Spleen (tissue), 11 donors: ENCODE data around the gene STYXL1. TPM values are rescaled to one million over a fixed set of nuclear protein-coding genes. Genes with fewer than 3 reads are reported as not detected.

ENCODE experiments used
- DNase-seq: peaks from one replicate; pipeline ENCODE4 v3.0.0-alpha.2; 2020
- H3K27ac ChIP-seq, 8 donors: fragments of 200-600 bp; sonication (generic) in 7 of 8; 1 replicate in 4 of 8; 2 replicates in 4 of 8; pipeline versions ENCODE4 v1.5.0 to v1.8.0; 2016 to 2021; ENCODE audit warnings: inconsistent platforms in 4 of 8, mild to moderate bottlenecking in 4 of 8, moderate library complexity in 1 of 8
- H3K27me3 ChIP-seq, 7 donors: fragments of 200-600 bp; sonication (generic) in 6 of 7; replicated peaks in 1 of 7; 1 replicate in 4 of 7; 2 replicates in 3 of 7; pipeline versions ENCODE4 v1.5.0 to v1.8.0; 2016 to 2021; ENCODE audit warnings: inconsistent platforms in 3 of 7, mild to moderate bottlenecking in 1 of 7
- H3K36me3 ChIP-seq, 6 donors: fragments of 200-600 bp; sonication (generic) in 5 of 6; 1 replicate in 4 of 6; 2 replicates in 2 of 6; pipeline versions ENCODE4 v1.5.0 to v1.8.0; 2016 to 2021; ENCODE audit warnings: inconsistent platforms in 2 of 6
- H3K4me1 ChIP-seq, 6 donors: fragments of 200-600 bp; sonication (generic) in 5 of 6; 1 replicate in 3 of 6; 2 replicates in 3 of 6; pipeline versions ENCODE4 v1.5.0 to v1.8.0; 2016 to 2021; ENCODE audit warnings: inconsistent platforms in 3 of 6
- H3K4me3 ChIP-seq, 8 donors: fragments of 200-600 bp; sonication (generic) in 7 of 8; 1 replicate in 4 of 8; 2 replicates in 4 of 8; pipeline versions ENCODE4 v1.5.0 to v1.8.0; 2016 to 2021; ENCODE audit warnings: inconsistent platforms in 4 of 8, mild to moderate bottlenecking in 4 of 8, moderate library complexity in 2 of 8
- H3K9me3 ChIP-seq, 8 donors: fragments of 200-600 bp; sonication (generic) in 7 of 8; 1 replicate in 4 of 8; 2 replicates in 4 of 8; pipeline versions ENCODE4 v1.5.0 to v1.8.0; 2016 to 2021; ENCODE audit warnings: inconsistent platforms in 4 of 8
- CTCF ChIP-seq, 11 experiments: fragments of 200-600 bp in 7 of 11; fragments of 450-650 bp in 4 of 11; sonication (generic) in 4 of 11; IDR thresholded peaks in 8 of 11; conservative IDR thresholded peaks in 3 of 11; 1 replicate in 7 of 11; 2 replicates in 4 of 11; pipeline versions ENCODE4 v1.4.0 to v1.8.0; 2016 to 2021; ENCODE audit warnings: antibody characterized with exemption in 11 of 11, inconsistent platforms in 4 of 11, mild to moderate bottlenecking in 1 of 11
- POLR2A ChIP-seq, 3 donors: fragments of 450-650 bp; IDR thresholded peaks; one replicate each; pipeline ENCODE4 v1.5.1; 2017; ENCODE audit warnings: antibody characterized with exemption in 3 of 3, mild to moderate bottlenecking in 1 of 3
- POLR2AphosphoS5 ChIP-seq, 3 donors: sonication (generic); formaldehyde crosslinking; IDR thresholded peaks; one replicate each; pipeline ENCODE4 v1.5.1; 2017; ENCODE audit warnings: antibody characterized with exemption in 3 of 3
- WGBS, 5 donors: extraction: QIAGEN DNeasy Blood & Tissue Kit in 3 of 5; methylation state at CpG; one replicate each; pipeline versions ENCODE4 v1.1.5 to v1.1.7; 2013 to 2018; 5-methylcytosine and 5-hydroxymethylcytosine counted together
- intact Hi-C: fragments of 100-400 bp; cut with DNase I; formaldehyde crosslinking; loops from one replicate; pipeline ENCODE4 v1.15.0; 2023; ENCODE audit warnings: low total_unique reads
- polyA plus RNA-seq, 3 donors: library from polyadenylated mRNA; stranded (reverse); fragments of 200-250 nt; gene quantifications; one replicate each; pipeline ENCODE4 v1.2.1, GENCODE V29; 2013
- total RNA-seq, 7 donors: library from RNA; depleted of rRNA in 3 of 7; stranded (reverse); fragments of >200 nt in 3 of 7; fragmentation: NEBNext Ultra II Directional in 4 of 7; extraction: Animal tissue kit (Norgen Biotek cat#: 25700) in 4 of 7; gene quantifications; one replicate each; pipeline versions ENCODE4 v1.1.0 to v1.2.1, GENCODE V29; 2016 to 2021
- donor health status: healthy with polysubstance abuse.
- donor health status: DM: no; HTN: no; CAD: no; lungs with moderate emphysema.
- donor health status: DM: no; HTN: no; CAD: no.
- donor health status: Bipolar disorder and iron deficiency.
- donor health status: healthy.
- donor health status: DM: no; HTN: no; CAD: no.
- donor health status: DM: yes; HTN: yes; CAD: no.

Gene STYXL1
- total and polyA plus RNA-seq, 10 donors = 18.3 to 60.4 (median 34.4) TPM

DNA sequence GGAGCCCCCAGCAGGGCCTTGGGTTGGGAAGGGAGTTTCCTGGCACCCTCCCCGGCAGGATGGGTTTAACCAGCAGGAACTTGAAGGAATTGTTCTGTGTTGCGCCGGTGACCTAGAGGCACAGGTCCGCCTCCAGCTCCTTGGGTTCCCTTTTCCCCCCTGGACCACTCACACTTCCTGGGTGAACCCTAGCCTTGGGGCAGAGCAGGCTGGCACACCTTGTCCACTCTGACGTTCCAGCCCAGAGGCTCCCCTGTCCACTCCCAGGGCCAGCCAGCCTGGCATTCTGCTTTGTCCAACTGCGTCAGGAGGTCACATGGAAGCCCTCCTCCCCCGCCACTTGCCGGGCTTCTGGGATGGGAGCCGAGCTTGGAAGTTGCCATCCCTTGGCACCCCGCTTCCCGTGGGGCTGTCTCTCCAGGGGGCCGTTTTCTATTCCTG lies 79.2 kb downstream of the STYXL1 start:
- peak overlapping the region in 6 of 8 donors; percentile 14 to 62 (median 44) for H3K27ac ChIP-seq
- no peaks in the 10 kb centered on the region for H3K27me3 ChIP-seq
- 67 to 86% (median 77%) methylated on average over 11 to 12 of the region's 12 CpGs for WGBS, 5 donors
- H3K36me3 ChIP-seq = peaks cover 0 to 77% (median 16%) of the 10 kb centered on the region in 6 donors
- intact Hi-C loops = no loop called here
- DNase-seq = peak; percentile 58
- no peaks in the 10 kb centered on the region for H3K9me3 ChIP-seq
- peaks cover 17 to 83% (median 56%) of the 10 kb centered on the region in 6 donors for H3K4me1 ChIP-seq
- no peak for TF ChIP-seq CTCF (IDR thresholded peaks at IDR 0.05 in 8 of 11, conservative IDR thresholded peaks at IDR 0.05 in 3 of 11)
- TF ChIP-seq POLR2A (IDR thresholded peaks at IDR 0.05) = no peak
- no peak for TF ChIP-seq POLR2AphosphoS5 (IDR thresholded peaks at IDR 0.05)
- no peak overlapping the region for H3K4me3 ChIP-seq

DNA sequence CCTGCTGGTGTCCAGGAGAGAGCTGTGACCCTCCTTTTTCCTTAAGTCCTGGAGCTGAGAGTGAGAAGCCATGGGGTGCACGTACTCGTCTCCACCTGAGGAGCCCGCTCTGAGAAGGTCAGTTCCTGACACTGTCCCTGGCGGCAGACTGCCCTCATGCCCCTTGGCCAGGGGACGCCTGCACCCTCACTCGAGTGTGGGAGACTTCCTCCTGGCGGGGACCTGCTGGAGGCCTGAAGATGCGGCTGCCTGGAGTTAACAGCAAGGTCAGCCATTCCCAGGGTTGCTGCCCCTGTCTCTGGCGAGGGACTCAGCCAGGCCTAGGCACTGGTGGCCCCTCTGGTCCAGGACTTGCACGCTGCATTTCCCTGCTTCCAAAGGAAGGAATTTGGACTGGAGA lies 79.8 kb downstream of the STYXL1 start:
- H3K36me3 ChIP-seq = peaks cover 0 to 71% (median 10%) of the 10 kb centered on the region in 6 donors
- no peaks in the 10 kb centered on the region for H3K27me3 ChIP-seq
- WGBS, 5 donors = 63 to 77% (median 70%) methylated on average over 2 to 10 of the region's 10 CpGs
- intact Hi-C loops = no loop called here
- H3K4me3 ChIP-seq = no peak overlapping the region
- peak overlapping the region in 7 of 8 donors; percentile 5 to 62 (median 26) for H3K27ac ChIP-seq
- TF ChIP-seq POLR2A (IDR thresholded peaks at IDR 0.05) (no peak), CTCF (IDR thresholded peaks at IDR 0.05 in 8 of 11, conservative IDR thresholded peaks at IDR 0.05 in 3 of 11) (no peak), POLR2AphosphoS5 (IDR thresholded peaks at IDR 0.05) (no peak)
- peak; percentile 75 for DNase-seq
- H3K9me3 ChIP-seq = no peaks in the 10 kb centered on the region
- peaks cover 17 to 89% (median 61%) of the 10 kb centered on the region in 6 donors for H3K4me1 ChIP-seq

- Histone ChIP-seq H3K4me3 (no peak overlapping the region), H3K9me3 (no peaks in the 10 kb centered on the region), H3K4me1 (peaks cover 17 to 91% (median 63%) of the 10 kb centered on the region in 6 donors), H3K36me3 (peaks cover 0 to 67% (median 6%) of the 10 kb centered on the region in 6 donors), H3K27me3 (no peaks in the 10 kb centered on the region), H3K27ac (peak overlapping the region in 6 of 8 donors; percentile 5 to 62 (median 40))
- intact Hi-C loops = no loop called here
- DNase-seq = peak; percentile 70
- no peak for TF ChIP-seq CTCF (IDR thresholded peaks at IDR 0.05 in 8 of 11, conservative IDR thresholded peaks at IDR 0.05 in 3 of 11)
- TF ChIP-seq POLR2AphosphoS5 (IDR thresholded peaks at IDR 0.05) = no peak
- TF ChIP-seq POLR2A (IDR thresholded peaks at IDR 0.05) = no peak
- WGBS, 5 donors = 28 to 36% (median 31%) methylated on average over 12 to 13 of the region's 13 CpGs
Measured at GRCh38 chr7:75967487-75967997, 80.3 kb downstream of the STYXL1 start.

- no peaks in the 10 kb centered on the region for H3K27me3 ChIP-seq
- 88 to 92% (median 90%) methylated on average over 11 of the region's 11 CpGs for WGBS, 5 donors
- peaks cover 0 to 64% (median under 1%) of the 10 kb centered on the region in 6 donors for H3K36me3 ChIP-seq
- no peaks in the 10 kb centered on the region for H3K9me3 ChIP-seq
- TF ChIP-seq POLR2AphosphoS5 (IDR thresholded peaks at IDR 0.05) (no peak), CTCF (IDR thresholded peaks at IDR 0.05 in 8 of 11, conservative IDR thresholded peaks at IDR 0.05 in 3 of 11) (no peak), POLR2A (IDR thresholded peaks at IDR 0.05) (no peak)
- DNase-seq = peak; percentile 44
- intact Hi-C loops = no loop called here
- peak overlapping the region in 5 of 8 donors; percentile 5 to 62 (median 48) for H3K27ac ChIP-seq
- peaks cover 17 to 91% (median 63%) of the 10 kb centered on the region in 6 donors for H3K4me1 ChIP-seq
- no peak overlapping the region for H3K4me3 ChIP-seq
Measured at GRCh38 chr7:75967055-75967454, 80.7 kb downstream of the STYXL1 start.
